ENCODE results near the gene INPP5D.
"Not testable (repeated sequence)": the region's sequence is repeated elsewhere in the genome, so short reads cannot be mapped to it uniquely, and the experiment has no call there.

Gene INPP5D

GRCh38 chr2:233118648-233119000 is 58.5 kb downstream of the INPP5D start:
- no peak for ATAC-seq

- ATAC-seq = no peak
Measured at GRCh38 chr2:233119123-233119522, 59.0 kb downstream of the INPP5D start.

- no peak for ATAC-seq
Measured at GRCh38 chr2:233119806-233120205, 59.7 kb downstream of the INPP5D start.

- peak in 1 of 2 donors; percentile 50 for ATAC-seq
Measured at GRCh38 chr2:233120459-233120858, 60.3 kb downstream of the INPP5D start.

- no peak for ATAC-seq
Measured at GRCh38 chr2:233121856-233122255, 61.7 kb downstream of the INPP5D start.

DNA sequence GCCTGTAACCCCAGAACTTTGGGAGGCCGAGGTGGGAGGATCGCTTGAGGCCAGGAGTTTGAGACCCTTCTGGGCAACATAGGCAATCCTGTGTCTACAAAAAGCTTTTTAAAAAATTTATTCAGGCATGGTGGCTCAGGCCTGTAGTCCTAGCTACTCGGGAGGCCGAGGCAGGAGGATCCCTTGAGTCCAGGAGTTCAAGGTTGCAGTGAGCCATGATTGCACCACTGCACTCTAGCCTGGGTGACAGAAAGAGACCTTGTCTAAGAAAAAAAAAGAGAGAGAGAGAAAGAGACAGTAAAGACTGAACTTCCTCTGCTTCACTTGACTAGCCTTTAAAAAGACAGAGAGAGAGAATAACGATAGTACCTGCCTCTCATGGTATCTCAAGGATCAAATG is 62.4 kb downstream of the INPP5D start:
- no peak for ATAC-seq

GRCh38 chr2:233123576-233123975 is 63.4 kb downstream of the INPP5D start:
- ATAC-seq = not testable (repeated sequence)

DNA sequence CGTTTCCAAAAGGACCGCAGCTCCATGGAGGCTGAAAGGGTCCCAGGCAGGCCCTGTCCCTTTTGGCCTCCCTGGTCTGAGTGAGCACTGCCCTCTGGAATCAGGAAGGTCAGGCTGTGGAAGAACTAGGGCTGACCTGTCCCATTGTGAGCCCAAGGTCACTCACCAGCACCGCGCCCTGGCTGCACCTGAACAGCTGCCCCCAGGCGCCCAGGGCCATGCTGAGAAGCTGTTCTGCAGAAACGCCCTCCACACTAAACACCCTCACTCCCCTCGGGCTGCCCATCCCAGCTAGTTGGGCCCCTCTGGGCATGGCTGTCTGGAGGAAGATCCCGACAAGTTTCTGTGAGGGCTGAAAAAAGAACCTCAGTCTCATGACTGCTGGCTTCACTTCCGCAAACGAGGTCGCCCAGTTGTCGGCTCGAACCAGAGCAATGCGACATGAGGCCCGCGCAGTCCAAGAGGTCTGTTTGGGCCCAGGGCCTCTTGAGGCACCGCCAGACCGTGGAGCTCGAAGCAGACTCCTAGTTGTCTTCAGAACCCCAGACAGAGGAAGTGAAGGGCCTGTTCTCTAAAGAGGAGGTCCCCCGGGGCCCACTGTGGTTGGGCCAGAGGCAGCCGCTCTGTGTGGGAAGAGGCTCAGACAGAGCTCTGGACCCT is 64.4 kb downstream of the INPP5D start:
- peak; percentile 41 to 51 for ATAC-seq

- ATAC-seq = no peak
Measured at GRCh38 chr2:233125455-233126065, 65.4 kb downstream of the INPP5D start.

- ATAC-seq = peak in 1 of 2 donors; percentile 13
Measured at GRCh38 chr2:233129351-233129978, 69.3 kb downstream of the INPP5D start.

- ATAC-seq = no peak
Measured at GRCh38 chr2:233130024-233130423, 69.9 kb downstream of the INPP5D start.

DNA sequence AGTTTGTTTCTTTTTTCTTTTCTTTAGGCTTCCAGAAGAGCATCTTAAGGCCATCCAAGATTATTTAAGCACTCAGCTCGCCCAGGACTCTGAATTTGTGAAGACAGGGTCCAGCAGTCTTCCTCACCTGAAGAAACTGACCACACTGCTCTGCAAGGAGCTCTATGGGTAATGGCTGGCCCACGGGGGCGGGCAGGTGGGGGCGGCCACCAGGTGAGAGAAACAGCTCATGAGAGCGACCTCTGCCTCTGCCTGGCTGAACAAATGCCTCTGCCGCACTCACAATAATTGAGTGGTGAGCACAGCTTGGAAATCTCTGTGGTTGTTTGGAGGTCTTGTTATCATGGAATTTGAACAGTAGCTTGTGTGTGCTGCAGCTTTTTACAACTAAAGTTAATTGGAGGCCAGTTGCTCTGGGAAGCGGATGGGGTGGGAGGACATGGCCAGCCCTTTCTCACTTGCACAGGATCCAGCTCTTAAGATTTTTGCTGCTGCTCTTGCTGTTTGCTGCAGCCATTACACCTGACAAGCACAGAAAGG is 70.4 kb downstream of the INPP5D start:
- ATAC-seq = no peak

- ATAC-seq = no peak
Measured at GRCh38 chr2:233131936-233132720, 72.0 kb downstream of the INPP5D start.

DNA sequence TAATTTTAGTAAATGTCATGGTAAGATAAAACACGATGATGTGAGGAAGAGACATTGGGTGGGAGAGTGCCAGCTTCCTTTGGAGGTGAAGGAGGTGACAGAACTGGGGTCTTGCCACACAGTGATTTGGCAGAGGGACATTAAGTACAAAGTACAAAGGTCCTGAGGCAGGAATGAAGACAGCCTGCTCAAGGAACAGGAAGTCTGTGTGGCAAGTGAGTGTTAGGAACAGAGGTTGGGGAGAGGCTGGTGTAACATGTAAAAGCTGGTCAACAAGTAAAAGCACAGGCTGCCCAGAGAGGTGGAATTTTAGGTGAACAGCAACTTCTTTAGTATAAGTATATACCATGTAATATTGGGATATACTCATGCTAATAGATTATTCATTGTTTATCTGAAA is 73.1 kb downstream of the INPP5D start:
- no peak for ATAC-seq

- ATAC-seq = no peak
Measured at GRCh38 chr2:233135421-233135820, 75.3 kb downstream of the INPP5D start.

GRCh38 chr2:233137040-233137439 is 76.9 kb downstream of the INPP5D start:
- ATAC-seq = no peak

DNA sequence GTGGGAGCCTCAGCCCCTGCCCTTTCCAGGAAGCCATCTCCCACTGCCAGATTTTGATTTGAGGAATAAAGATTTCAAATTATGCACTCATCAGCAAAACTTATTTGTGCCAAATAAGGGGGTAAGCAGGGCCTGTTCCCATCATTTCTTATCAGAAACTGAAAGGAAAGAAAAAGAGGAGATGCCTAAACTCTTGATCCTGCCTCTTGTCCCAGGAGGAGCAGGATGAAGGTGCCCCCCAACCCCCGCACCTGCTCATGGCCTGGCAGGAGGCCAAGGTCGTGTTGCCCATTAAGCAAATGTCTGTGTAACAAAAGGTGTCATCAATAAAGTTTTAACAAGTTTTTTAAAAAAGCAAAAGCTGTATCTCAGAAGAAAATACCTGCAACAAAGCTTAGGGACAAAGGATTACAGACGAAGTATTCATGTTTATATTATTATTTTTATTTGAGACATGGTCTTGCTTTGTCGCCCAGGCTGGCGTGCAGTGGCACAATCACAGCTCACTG is 80.0 kb downstream of the INPP5D start:
- ATAC-seq = no peak

DNA sequence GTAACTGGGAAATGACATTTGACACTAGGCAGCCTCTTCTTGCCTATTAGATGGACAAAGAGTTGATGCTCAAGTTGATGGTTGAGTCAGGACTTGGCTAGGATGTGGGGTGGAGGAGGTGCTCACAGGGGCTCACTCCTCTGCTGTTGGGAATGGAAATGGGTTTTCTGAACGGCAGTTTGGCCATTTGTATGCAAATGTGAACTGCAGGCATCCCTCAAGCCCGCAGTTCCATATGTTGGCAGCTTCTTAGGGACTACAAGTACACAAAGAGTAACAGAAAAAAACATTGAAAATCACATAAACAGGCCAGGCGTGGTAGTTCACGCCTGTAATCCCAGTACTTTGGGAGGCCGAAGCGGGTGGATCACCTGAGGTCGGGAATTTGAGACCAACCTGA is 80.8 kb downstream of the INPP5D start:
- no peak for ATAC-seq

- peak in 1 of 2 donors; percentile 9 for ATAC-seq
Measured at GRCh38 chr2:233141901-233142300, 81.8 kb downstream of the INPP5D start.

DNA sequence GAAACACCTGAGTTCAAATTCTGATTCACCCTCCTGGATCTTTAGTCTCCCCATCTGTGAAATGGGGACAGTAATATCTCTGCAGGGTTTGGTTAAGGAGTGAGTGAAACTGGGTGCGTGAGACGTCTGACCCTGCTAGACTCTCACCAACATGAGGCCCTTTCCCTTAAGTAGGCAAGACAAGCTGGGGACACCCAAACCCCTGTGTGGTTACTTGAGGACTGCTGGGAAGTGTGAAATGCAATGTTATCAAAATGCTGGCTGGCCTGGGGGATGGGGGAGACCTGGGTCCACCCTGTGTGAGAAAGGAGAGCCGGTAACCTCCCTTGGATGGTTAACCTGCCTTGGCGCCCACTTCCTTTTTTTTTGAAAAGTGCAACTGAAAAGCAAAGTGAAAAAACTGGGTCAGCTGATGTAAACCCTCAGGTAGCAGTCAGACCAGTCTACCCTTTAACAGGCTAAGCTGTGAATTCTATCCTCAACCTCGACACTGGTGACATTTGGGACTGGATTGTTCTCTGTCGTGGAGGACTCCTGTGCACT is 82.3 kb downstream of the INPP5D start:
- peak; percentile 44 to 74 for ATAC-seq

DNA sequence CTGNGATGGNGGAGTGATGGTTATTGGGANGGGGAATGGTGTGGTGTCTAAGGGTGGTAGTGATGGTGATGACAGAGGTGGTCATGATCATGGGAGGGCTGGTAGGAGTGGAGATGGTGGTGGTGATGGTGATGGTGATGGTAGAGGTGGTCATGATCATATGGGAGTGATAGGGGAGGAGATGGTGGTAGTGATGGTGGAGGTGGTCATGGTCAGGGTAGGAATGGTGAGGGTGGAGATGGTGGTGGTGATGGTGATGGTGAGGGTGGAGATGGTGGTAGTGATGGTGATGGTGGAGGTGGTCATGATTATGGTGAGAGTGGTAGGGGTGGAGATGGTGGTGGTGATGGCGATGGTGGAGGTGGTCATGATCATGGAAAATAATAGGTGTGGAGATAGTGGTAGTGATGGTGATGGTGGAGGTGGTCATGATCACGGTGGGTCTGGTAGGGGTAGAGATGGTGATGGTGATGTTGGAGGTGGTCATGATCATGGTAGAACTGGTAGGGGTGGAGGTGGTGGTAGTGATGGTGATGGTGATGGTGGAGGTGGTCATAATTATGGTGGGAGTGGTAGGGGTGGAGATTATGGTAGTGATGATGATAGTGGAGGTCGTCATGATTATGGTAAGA is 83.7 kb downstream of the INPP5D start:
- no peak for ATAC-seq

- ATAC-seq = no peak
Measured at GRCh38 chr2:233145726-233146125, 85.6 kb downstream of the INPP5D start.

Data from activated CD4-positive, CD25-positive, alpha-beta regulatory T cell treated with anti-CD3 and anti-CD28 coated beads, Interleukin-2, amount 50 U/mL, for 24 hours (primary cell).